ENCODE data around the gene CYP3A5.

DNA sequence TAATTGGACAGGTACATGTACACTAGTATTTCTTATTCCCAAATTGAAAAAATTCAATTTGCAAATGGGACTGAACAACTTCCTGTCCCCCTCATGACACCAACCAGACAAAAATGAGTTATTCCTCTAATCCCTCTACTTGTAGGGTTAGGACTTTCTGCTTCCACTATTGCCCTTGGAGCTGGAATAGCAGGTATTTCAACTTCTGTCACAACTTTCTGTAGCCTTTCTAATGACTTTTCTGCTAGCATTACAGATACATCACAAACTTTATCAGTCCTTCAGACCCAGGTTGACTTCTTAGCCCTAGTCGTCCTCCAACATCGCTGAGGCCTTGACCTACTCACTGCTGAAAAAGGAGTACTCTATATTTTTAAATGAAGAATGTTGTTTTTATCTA lies 48.8 kb upstream of the CYP3A5 start:
- TF ChIP-seq CTCF (IDR thresholded peaks at IDR 0.05; ENCODE audit: low read length) = no peak
- no peak for TF ChIP-seq EZH2 (IDR thresholded peaks at IDR 0.05; ENCODE audit: borderline replicate concordance, low read length)

All from OCI-LY1 (cell line).